ENCODE results near the gene REC8. TPM values are rescaled to one million over a fixed set of nuclear protein-coding genes. Genes with fewer than 3 reads are reported as not detected.

Gene REC8
- total RNA-seq, 1 experiment from 2014 or later: 7.6 TPM

- H2AFZ ChIP-seq (ENCODE audit: low read depth, low read length, poor library complexity, severe bottlenecking): no peak overlapping the region
- POLR2A ChIA-PET: interaction anchor here (1.3 to 2.9 kb wide), 4 partner anchors 8 to 30 kb away, joined by 4 to 36 read pairs (median 6); partner anchors contain the start of genes DCAF11, IRF9, NRL and PSME2
- H3K9ac ChIP-seq (ENCODE audit: low read length): no peak overlapping the region
- peak overlapping the region; percentile 96; the same call in 1 of the 2 replicates for H3K27ac ChIP-seq (ENCODE audit: low read depth, low read length)
- RAD21 ChIA-PET (ENCODE audit: low non-redundant PET in 1 of 2, low total read pairs in 2 of 2, uncharacterized antibody in 2 of 2, unreplicated experiment in 2 of 2): interaction anchor here in 1 of 2 experiments (0.5 kb wide), 1 partner anchor 23 kb away, joined by 4 read pairs; no protein-coding TSS in a partner anchor
- no peaks in the 10 kb centered on the region for H3K27me3 ChIP-seq (ENCODE audit: insufficient read depth, low read length)
- no peak for TF ChIP-seq SRF (IDR thresholded peaks at IDR 0.05; ENCODE audit: low read depth)
- no peak for TF ChIP-seq SP1 (IDR thresholded peaks at IDR 0.05; ENCODE audit: low read depth)
- peaks cover 26 to 48% of the 10 kb centered on the region in 2 experiments for H3K4me1 ChIP-seq (ENCODE audit: control insufficient read depth in 1 of 2, insufficient read depth in 2 of 2, low read length in 2 of 2)
- no peaks in the 10 kb centered on the region for H3K9me2 ChIP-seq (ENCODE audit: insufficient read depth)
- TSS peak; percentile 34 for BruUV-seq (replicated peaks)
- no peak for ATAC-seq
- DNase-seq (ENCODE audit: low read depth, low spot score): no peak
- intact Hi-C loops (cut with micrococcal nuclease): no loop called here
- H3K9me3 ChIP-seq (ENCODE audit: control insufficient read depth in 1 of 2, insufficient read depth in 1 of 2, low read depth in 1 of 2, low read length in 2 of 2): no peaks in the 10 kb centered on the region
- peaks cover 16 to 21% of the 10 kb centered on the region in 2 experiments for H3K36me3 ChIP-seq (ENCODE audit: control insufficient read depth in 1 of 2, insufficient read depth in 2 of 2, low read length in 2 of 2)
- H4K20me1 ChIP-seq (ENCODE audit: insufficient read depth): no peaks in the 10 kb centered on the region
- CTCF ChIA-PET: interaction anchor here (0.6 to 2.0 kb wide), 2 partner anchors 30 to 80 kb away, joined by 3 to 7 read pairs; no protein-coding TSS in a partner anchor
- no peak overlapping the region for H3K4me3 ChIP-seq (replicated peaks in 1 of 2; ENCODE audit: low read depth in 1 of 2, low read length in 2 of 2)
- peaks cover 41% of the 10 kb centered on the region for H3K79me2 ChIP-seq (ENCODE audit: insufficient read depth, low read length)
- H3K4me2 ChIP-seq (ENCODE audit: low read length): no peak overlapping the region
Measured at GRCh38 chr14:24138396-24139271, 33.2 kb upstream of the REC8 start.

GRCh38 chr14:24139272-24139934, 32.5 kb upstream of the REC8 start:
- DNase-seq (ENCODE audit: low read depth, low spot score) (no peak), ATAC-seq (no peak)
- POLR2A ChIA-PET: interaction anchor here (1.3 to 2.9 kb wide), 3 partner anchors 7 to 25 kb away, joined by 4 to 36 read pairs (median 7); partner anchors contain the start of genes DCAF11, IRF9, NRL and PSME2
- Histone ChIP-seq H3K4me1 (ENCODE audit: control insufficient read depth in 1 of 2, insufficient read depth in 2 of 2, low read length in 2 of 2) (peaks cover 26 to 48% of the 10 kb centered on the region in 2 experiments), H3K9ac (ENCODE audit: low read length) (no peak overlapping the region), H3K4me3 (replicated peaks in 1 of 2; ENCODE audit: low read depth in 1 of 2, low read length in 2 of 2) (peak overlapping the region; percentile 66 to 87; a peak in 3 of 4 replicates), H4K20me1 (ENCODE audit: insufficient read depth) (no peaks in the 10 kb centered on the region), H2AFZ (ENCODE audit: low read depth, low read length, poor library complexity, severe bottlenecking) (no peak overlapping the region), H3K79me2 (ENCODE audit: insufficient read depth, low read length) (peaks cover 45% of the 10 kb centered on the region), H3K9me3 (ENCODE audit: control insufficient read depth in 1 of 2, insufficient read depth in 1 of 2, low read depth in 1 of 2, low read length in 2 of 2) (no peaks in the 10 kb centered on the region), H3K9me2 (ENCODE audit: insufficient read depth) (no peaks in the 10 kb centered on the region), H3K27me3 (ENCODE audit: insufficient read depth, low read length) (no peaks in the 10 kb centered on the region), H3K27ac (ENCODE audit: low read depth, low read length) (peak overlapping the region; percentile 91; the same call in 1 of the 2 replicates), H3K4me2 (ENCODE audit: low read length) (peak overlapping the region; percentile 91), H3K36me3 (ENCODE audit: control insufficient read depth in 1 of 2, insufficient read depth in 2 of 2, low read length in 2 of 2) (peaks cover 21 to 25% of the 10 kb centered on the region in 2 experiments)
- RAD21 ChIA-PET (ENCODE audit: low non-redundant PET in 1 of 2, low total read pairs in 2 of 2, uncharacterized antibody in 2 of 2, unreplicated experiment in 2 of 2): no interaction called here
- intact Hi-C loops (cut with micrococcal nuclease): no loop called here
- CTCF ChIA-PET: interaction anchor here (0.6 to 2.0 kb wide), 2 partner anchors 31 to 81 kb away, joined by 3 to 7 read pairs; no protein-coding TSS in a partner anchor
- no TSS peak for BruUV-seq (replicated peaks)
- TF ChIP-seq CTCF (IDR thresholded peaks at IDR 0.05 in 2 of 3, conservative IDR thresholded peaks at IDR 0.05 in 1 of 3; ENCODE audit: borderline replicate concordance in 1 of 3, insufficient read depth in 1 of 3, low read depth in 2 of 3, low read length in 2 of 3) (peak in 2 of 3 experiments; percentile 27 to 30; a peak in 3 of 6 replicates), POLR2AphosphoS5 (IDR thresholded peaks at IDR 0.05; ENCODE audit: low read depth, low read length) (no peak)

Measured in HCT116 (cell line).